ENCODE results near the gene C6orf163. TPM values are rescaled to one million over a fixed set of nuclear protein-coding genes. Genes with fewer than 3 reads are reported as not detected.

C6orf163 gene
- total RNA-seq, 1 experiment from 2014 or later = 1.5 TPM

DNA sequence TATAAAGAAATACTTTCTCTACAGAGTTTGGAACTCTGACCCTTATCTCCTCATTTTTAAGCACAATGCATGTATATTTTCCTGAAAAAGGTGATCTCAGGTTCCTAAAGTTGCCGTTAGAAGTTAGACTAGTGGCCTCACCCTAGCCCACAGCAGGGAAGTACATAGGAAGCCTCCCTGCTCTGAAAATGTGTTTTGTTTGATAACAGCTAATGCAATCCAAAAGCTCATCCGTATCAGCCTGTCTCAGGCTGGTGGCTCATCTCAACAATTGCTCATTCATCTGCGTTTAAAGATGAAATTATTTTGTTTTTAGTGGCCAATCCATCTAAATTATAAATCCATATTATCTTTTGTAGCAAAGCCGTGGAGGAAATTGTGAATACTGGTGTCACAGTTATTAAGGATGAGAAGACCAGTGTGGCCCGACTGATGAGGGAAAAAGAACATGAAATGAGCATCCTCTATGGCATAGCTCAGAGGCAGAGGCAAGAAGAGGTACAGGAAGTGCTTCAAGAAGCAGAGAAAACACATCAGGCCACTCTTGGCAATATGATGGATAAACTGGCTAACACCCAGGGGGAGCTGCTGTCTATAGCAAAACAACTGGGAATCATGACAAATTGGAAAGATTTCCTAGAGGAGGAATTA lies 20.1 kb downstream of the C6orf163 start:
- ChIA-PET CTCF (no interaction called here), POLR2A (no interaction called here), RAD21 (ENCODE audit: low non-redundant PET in 1 of 2, low total read pairs in 2 of 2, uncharacterized antibody in 2 of 2, unreplicated experiment in 2 of 2) (no interaction called here)
- ATAC-seq (no peak), DNase-seq (ENCODE audit: low read depth, low spot score) (no peak)
- Histone ChIP-seq H3K36me3 (ENCODE audit: control insufficient read depth in 1 of 2, insufficient read depth in 2 of 2, low read length in 2 of 2) (no peaks in the 10 kb centered on the region), H3K9me3 (ENCODE audit: control insufficient read depth in 1 of 2, insufficient read depth in 1 of 2, low read depth in 1 of 2, low read length in 2 of 2) (no peaks in the 10 kb centered on the region), H3K4me1 (ENCODE audit: control insufficient read depth in 1 of 2, insufficient read depth in 2 of 2, low read length in 2 of 2) (no peaks in the 10 kb centered on the region), H2AFZ (ENCODE audit: low read depth, low read length, poor library complexity, severe bottlenecking) (no peak overlapping the region), H3K9me2 (ENCODE audit: insufficient read depth) (no peaks in the 10 kb centered on the region), H3K4me3 (replicated peaks in 1 of 2; ENCODE audit: low read depth in 1 of 2, low read length in 2 of 2) (no peak overlapping the region), H3K4me2 (ENCODE audit: low read length) (no peak overlapping the region), H3K79me2 (ENCODE audit: insufficient read depth, low read length) (no peaks in the 10 kb centered on the region), H4K20me1 (ENCODE audit: insufficient read depth) (no peaks in the 10 kb centered on the region), H3K27me3 (ENCODE audit: insufficient read depth, low read length) (no peaks in the 10 kb centered on the region), H3K9ac (ENCODE audit: low read length) (no peak overlapping the region), H3K27ac (ENCODE audit: low read depth, low read length) (no peak overlapping the region)
- TF ChIP-seq POLR2A (IDR thresholded peaks at IDR 0.05; ENCODE audit: borderline replicate concordance, extremely low read depth, insufficient read depth, insufficient read length) (no peak), JUND (IDR thresholded peaks at IDR 0.05) (no peak), EZH2phosphoT487 (IDR thresholded peaks at IDR 0.05; ENCODE audit: borderline replicate concordance) (no peak), EGR1 (IDR thresholded peaks at IDR 0.05; ENCODE audit: low read depth) (no peak), CBX3 (IDR thresholded peaks at IDR 0.05; ENCODE audit: low read depth) (no peak), EZH2 (IDR thresholded peaks at IDR 0.05) (no peak)
- BruUV-seq (replicated peaks) = no TSS peak
- intact Hi-C loops (cut with micrococcal nuclease) = no loop called here

DNA sequence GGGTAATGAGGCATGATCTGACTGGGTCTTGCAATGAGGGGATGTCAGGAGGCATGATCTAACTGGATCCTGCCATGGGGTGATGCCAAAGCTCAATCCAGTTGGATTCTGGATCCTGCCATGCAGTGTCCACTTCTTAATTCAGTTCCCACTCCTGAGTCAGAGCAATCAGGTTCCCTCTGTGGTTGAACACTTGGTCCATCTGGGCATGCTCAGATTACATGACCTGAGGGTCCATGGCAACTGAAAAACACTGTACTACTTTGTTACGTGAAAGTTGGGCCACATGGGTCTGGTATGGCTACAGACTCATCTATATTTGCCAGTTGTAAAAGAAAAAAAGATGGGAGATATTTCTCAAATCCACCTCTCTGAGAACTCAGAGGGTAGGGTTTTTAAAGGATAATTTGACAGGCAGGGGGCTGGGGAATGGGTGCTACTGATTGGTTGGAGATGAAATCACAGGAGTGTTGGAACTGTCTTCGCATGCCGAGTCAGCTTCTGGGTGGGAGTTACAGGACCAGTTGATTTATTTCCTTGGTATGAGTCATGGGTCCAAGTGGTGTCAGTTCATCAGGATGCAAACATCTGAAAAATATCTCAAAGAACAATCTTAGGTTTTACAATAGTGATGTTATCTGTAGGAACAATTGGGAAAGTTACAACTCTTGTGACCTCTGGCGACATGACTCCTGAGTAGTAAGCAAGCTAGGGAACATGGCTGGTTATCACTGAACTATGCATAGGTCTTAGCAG lies 21.6 kb downstream of the C6orf163 start:
- Histone ChIP-seq H3K9ac (ENCODE audit: low read length) (no peak overlapping the region), H2AFZ (ENCODE audit: low read depth, low read length, poor library complexity, severe bottlenecking) (no peak overlapping the region), H3K9me3 (ENCODE audit: control insufficient read depth in 1 of 2, insufficient read depth in 1 of 2, low read depth in 1 of 2, low read length in 2 of 2) (no peaks in the 10 kb centered on the region), H3K4me2 (ENCODE audit: low read length) (no peak overlapping the region), H4K20me1 (ENCODE audit: insufficient read depth) (no peaks in the 10 kb centered on the region), H3K9me2 (ENCODE audit: insufficient read depth) (no peaks in the 10 kb centered on the region), H3K27me3 (ENCODE audit: insufficient read depth, low read length) (no peaks in the 10 kb centered on the region), H3K4me3 (replicated peaks in 1 of 2; ENCODE audit: low read depth in 1 of 2, low read length in 2 of 2) (no peak overlapping the region), H3K36me3 (ENCODE audit: control insufficient read depth in 1 of 2, insufficient read depth in 2 of 2, low read length in 2 of 2) (no peaks in the 10 kb centered on the region), H3K27ac (ENCODE audit: low read depth, low read length) (no peak overlapping the region), H3K79me2 (ENCODE audit: insufficient read depth, low read length) (no peaks in the 10 kb centered on the region), H3K4me1 (ENCODE audit: control insufficient read depth in 1 of 2, insufficient read depth in 2 of 2, low read length in 2 of 2) (no peaks in the 10 kb centered on the region)
- no peak for ATAC-seq
- DNase-seq (ENCODE audit: low read depth, low spot score) = no peak
- intact Hi-C loops (cut with micrococcal nuclease) = no loop called here
- ChIA-PET RAD21 (ENCODE audit: low non-redundant PET in 1 of 2, low total read pairs in 2 of 2, uncharacterized antibody in 2 of 2, unreplicated experiment in 2 of 2) (no interaction called here), POLR2A (no interaction called here), CTCF (no interaction called here)
- BruUV-seq (replicated peaks) = no TSS peak
- TF ChIP-seq JUND (IDR thresholded peaks at IDR 0.05) = no peak
- TF ChIP-seq POLR2A (IDR thresholded peaks at IDR 0.05; ENCODE audit: borderline replicate concordance, extremely low read depth, insufficient read depth, insufficient read length) = no peak
- no peak for TF ChIP-seq EGR1 (IDR thresholded peaks at IDR 0.05; ENCODE audit: low read depth)
- TF ChIP-seq, protein P1, sequence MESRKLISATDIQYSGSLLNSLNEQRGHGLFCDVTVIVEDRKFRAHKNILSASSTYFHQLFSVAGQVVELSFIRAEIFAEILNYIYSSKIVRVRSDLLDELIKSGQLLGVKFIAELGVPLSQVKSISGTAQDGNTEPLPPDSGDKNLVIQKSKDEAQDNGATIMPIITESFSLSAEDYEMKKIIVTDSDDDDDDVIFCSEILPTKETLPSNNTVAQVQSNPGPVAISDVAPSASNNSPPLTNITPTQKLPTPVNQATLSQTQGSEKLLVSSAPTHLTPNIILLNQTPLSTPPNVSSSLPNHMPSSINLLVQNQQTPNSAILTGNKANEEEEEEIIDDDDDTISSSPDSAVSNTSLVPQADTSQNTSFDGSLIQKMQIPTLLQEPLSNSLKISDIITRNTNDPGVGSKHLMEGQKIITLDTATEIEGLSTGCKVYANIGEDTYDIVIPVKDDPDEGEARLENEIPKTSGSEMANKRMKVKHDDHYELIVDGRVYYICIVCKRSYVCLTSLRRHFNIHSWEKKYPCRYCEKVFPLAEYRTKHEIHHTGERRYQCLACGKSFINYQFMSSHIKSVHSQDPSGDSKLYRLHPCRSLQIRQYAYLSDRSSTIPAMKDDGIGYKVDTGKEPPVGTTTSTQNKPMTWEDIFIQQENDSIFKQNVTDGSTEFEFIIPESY (IDR thresholded peaks at IDR 0.05; ENCODE audit: extremely low read depth, insufficient replicate concordance, low read length) = no peak
- TF ChIP-seq SIN3A (IDR thresholded peaks at IDR 0.05; ENCODE audit: low read depth) = no peak
- TF ChIP-seq POLR2AphosphoS5 (IDR thresholded peaks at IDR 0.05; ENCODE audit: low read depth, low read length) = no peak
- no peak for TF ChIP-seq EZH2phosphoT487 (IDR thresholded peaks at IDR 0.05; ENCODE audit: borderline replicate concordance)
- TF ChIP-seq, protein P2, sequence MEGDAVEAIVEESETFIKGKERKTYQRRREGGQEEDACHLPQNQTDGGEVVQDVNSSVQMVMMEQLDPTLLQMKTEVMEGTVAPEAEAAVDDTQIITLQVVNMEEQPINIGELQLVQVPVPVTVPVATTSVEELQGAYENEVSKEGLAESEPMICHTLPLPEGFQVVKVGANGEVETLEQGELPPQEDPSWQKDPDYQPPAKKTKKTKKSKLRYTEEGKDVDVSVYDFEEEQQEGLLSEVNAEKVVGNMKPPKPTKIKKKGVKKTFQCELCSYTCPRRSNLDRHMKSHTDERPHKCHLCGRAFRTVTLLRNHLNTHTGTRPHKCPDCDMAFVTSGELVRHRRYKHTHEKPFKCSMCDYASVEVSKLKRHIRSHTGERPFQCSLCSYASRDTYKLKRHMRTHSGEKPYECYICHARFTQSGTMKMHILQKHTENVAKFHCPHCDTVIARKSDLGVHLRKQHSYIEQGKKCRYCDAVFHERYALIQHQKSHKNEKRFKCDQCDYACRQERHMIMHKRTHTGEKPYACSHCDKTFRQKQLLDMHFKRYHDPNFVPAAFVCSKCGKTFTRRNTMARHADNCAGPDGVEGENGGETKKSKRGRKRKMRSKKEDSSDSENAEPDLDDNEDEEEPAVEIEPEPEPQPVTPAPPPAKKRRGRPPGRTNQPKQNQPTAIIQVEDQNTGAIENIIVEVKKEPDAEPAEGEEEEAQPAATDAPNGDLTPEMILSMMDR (IDR thresholded peaks at IDR 0.05 in 2 of 3, conservative IDR thresholded peaks at IDR 0.05 in 1 of 3; ENCODE audit: borderline replicate concordance in 1 of 3, insufficient read depth in 1 of 3, low read depth in 2 of 3, low read length in 2 of 3) = no peak
- TF ChIP-seq TCF7L2 (IDR thresholded peaks at IDR 0.05; ENCODE audit: borderline replicate concordance, extremely low read depth, insufficient read depth, insufficient read length) = no peak
- TF ChIP-seq YY1 (IDR thresholded peaks at IDR 0.05; ENCODE audit: extremely low read depth, insufficient replicate concordance, low read depth, low read length) = no peak
